NCI-H146 (cell line): ENCODE results near the gene ENDOG.
"Not testable (repeated sequence)": the region's sequence is repeated elsewhere in the genome, so short reads cannot be mapped to it uniquely, and the experiment has no call there.

Experiments
- DNase-seq: peaks from one replicate; lab custom pipeline; 2025; lab: John Stamatoyannopoulos, UW

ENDOG gene

GRCh38 chr9:128818099-128818838 is at the start of gene ENDOG:
TSS of gene ENDOG (plus strand) at chr9:128818500. CDS start at chr9:128818685, 185 bp downstream.
- DNase-seq: peak; percentile 97

- DNase-seq: no peak
These were observed 49.7 kb upstream of the ENDOG start for GRCh38 chr9:128768606-128769005.

GRCh38 chr9:128770286-128771030 is 47.8 kb upstream of the ENDOG start:
- DNase-seq: no peak

- peak; percentile 37 for DNase-seq
These were observed 47.1 kb upstream of the ENDOG start for GRCh38 chr9:128771094-128771721.

GRCh38 chr9:128771745-128772519 is 46.4 kb upstream of the ENDOG start, which contains the start of gene ZER1:
TSS of gene ZER1 (minus strand) at chr9:128771927. CDS start at chr9:128755565, 16,362 bp downstream.
- peak; percentile 83 for DNase-seq

- DNase-seq: no peak
These were observed 45.3 kb upstream of the ENDOG start for GRCh38 chr9:128773049-128773448.

- no peak for DNase-seq
These were observed 43.5 kb upstream of the ENDOG start for GRCh38 chr9:128774804-128775203.

- not testable (repeated sequence) for DNase-seq
These were observed 38.2 kb upstream of the ENDOG start for GRCh38 chr9:128780093-128780492.

- no peak for DNase-seq
These were observed 36.9 kb upstream of the ENDOG start for GRCh38 chr9:128781187-128782070.

GRCh38 chr9:128782669-128783068 is 35.6 kb upstream of the ENDOG start:
- no peak for DNase-seq

GRCh38 chr9:128785427-128785826 is 32.9 kb upstream of the ENDOG start:
- no peak for DNase-seq

- DNase-seq: peak; percentile 72
These were observed 31.4 kb upstream of the ENDOG start, which contains the start of gene TBC1D13 for GRCh38 chr9:128786681-128787601. TSS of gene TBC1D13 (plus strand) at chr9:128787253. CDS start at chr9:128787354, 101 bp downstream.

- DNase-seq: peak; percentile 6
These were observed 30.6 kb upstream of the ENDOG start for GRCh38 chr9:128787659-128788058.

GRCh38 chr9:128788445-128788844 is 29.9 kb upstream of the ENDOG start:
- DNase-seq: no peak

GRCh38 chr9:128790536-128790935 is 27.8 kb upstream of the ENDOG start:
- no peak for DNase-seq

- no peak for DNase-seq
These were observed 26.2 kb upstream of the ENDOG start for GRCh38 chr9:128792134-128792533.

GRCh38 chr9:128792978-128793686 is 25.2 kb upstream of the ENDOG start:
- no peak for DNase-seq

GRCh38 chr9:128794961-128795360 is 23.3 kb upstream of the ENDOG start:
- DNase-seq: not testable (repeated sequence)

- no peak for DNase-seq
These were observed 19.4 kb upstream of the ENDOG start for GRCh38 chr9:128798896-128799295.
